Caco-2 (cell line): Measurements from ENCODE around the gene FBN2. TPM values are rescaled to one million over a fixed set of nuclear protein-coding genes. Genes with fewer than 3 reads are reported as not detected.

Experiments used
- BruUV-seq: library from RNA; stranded (reverse); fragments of 400-500 nt; replicated peaks from 2 replicates; lab custom pipeline; 2021; lab: Mats Ljungman, UMichigan
- CTCF ChIA-PET: fragments of 300-600 bp; sonication (Branson Sonifier 250); formaldehyde crosslinking; loops from one replicate; lab custom pipeline; 2022; ENCODE audit warnings: antibody characterized with exemption; lab: Charles Lee
- POLR2A ChIA-PET: fragments of 300-600 bp; sonication (Branson Sonifier 250); formaldehyde crosslinking; loops from one replicate; lab custom pipeline; 2022; ENCODE audit warnings: antibody characterized with exemption; lab: Charles Lee
- DNase-seq, 2 experiments: peaks; one replicate each; pipeline versions ENCODE4 v3.0.0 to v3.0.0-alpha.2; 2020 to 2022
- H3K27me3 ChIP-seq: replicated peaks from 2 replicates; pipeline ENCODE4 v1.6.0; 2011; ENCODE audit warnings: low read length; ENCODE audit not compliant: control insufficient read depth, insufficient read depth
- H3K36me3 ChIP-seq: 2 replicates; pipeline ENCODE4 v1.5.1; 2011; ENCODE audit warnings: low read length; ENCODE audit not compliant: control insufficient read depth, insufficient read depth
- H3K4me1 ChIP-seq: fragments of 250-450 bp; sonication (Bioruptor Pico); 2 replicates; pipeline ENCODE4 v1.5.1; 2020; ENCODE audit warnings: mild to moderate bottlenecking
- H3K4me3 ChIP-seq: 2 replicates; pipeline ENCODE4 v1.5.1; 2011; ENCODE audit warnings: low read depth, mild to moderate bottlenecking, control low read depth, low read length
- H3K9me3 ChIP-seq: fragments of 250-450 bp; sonication (Bioruptor Pico); 2 replicates; pipeline ENCODE4 v1.5.1; 2020; ENCODE audit warnings: mild to moderate bottlenecking, moderate library complexity
- H3K27ac Mint-ChIP-seq: one replicate; pipeline ENCODE4 v1.8.0; 2022; ENCODE audit warnings: mixed read lengths; ENCODE audit not compliant: unreplicated experiment
- H3K27me3 Mint-ChIP-seq: one replicate; pipeline ENCODE4 v1.8.0; 2022; ENCODE audit warnings: mixed read lengths; ENCODE audit not compliant: insufficient read depth, unreplicated experiment
- H3K36me3 Mint-ChIP-seq: one replicate; pipeline ENCODE4 v1.8.0; 2022; ENCODE audit warnings: mild to moderate bottlenecking, mixed read lengths; ENCODE audit not compliant: insufficient read depth, unreplicated experiment
- H3K4me1 Mint-ChIP-seq: one replicate; pipeline ENCODE4 v1.8.0; 2022; ENCODE audit warnings: low read depth, mixed read lengths; ENCODE audit not compliant: unreplicated experiment
- H3K4me3 Mint-ChIP-seq: one replicate; pipeline ENCODE4 v1.8.0; 2022; ENCODE audit warnings: mild to moderate bottlenecking, moderate library complexity, mixed read lengths; ENCODE audit not compliant: unreplicated experiment
- H3K9me3 Mint-ChIP-seq: one replicate; pipeline ENCODE4 v1.8.0; 2022; ENCODE audit warnings: mixed read lengths; ENCODE audit not compliant: unreplicated experiment
- CTCF ChIP-seq, 2 experiments: fragments of 200-600 bp in 1 of 2; IDR thresholded peaks; 1 replicate in 1 of 2; 2 replicates in 1 of 2; pipeline versions ENCODE4 v1.5.1 to v1.8.0; 2011 to 2022; ENCODE audit warnings: antibody characterized with exemption in 1 of 2, control low read depth in 1 of 2, inconsistent platforms in 1 of 2, low read depth in 1 of 2, low read length in 1 of 2, mild to moderate bottlenecking in 1 of 2, moderate library complexity in 1 of 2; ENCODE audit not compliant: insufficient read depth in 1 of 2, severe bottlenecking in 1 of 2, unreplicated experiment in 1 of 2
- intact Hi-C: fragments of 100-400 bp; cut with micrococcal nuclease; formaldehyde crosslinking; loops from one replicate; pipeline ENCODE4 v1.10.0; 2022; ENCODE audit not compliant: unreplicated experiment
- total RNA-seq: library from RNA; stranded (reverse); gene quantifications from 2 replicates; pipeline ENCODE4 v1.2.3, GENCODE V29; 2022

FBN2 gene
- total RNA-seq, 1 experiment from 2014 or later: 0.09 TPM

- H3K4me1 ChIP-seq: no peaks in the 10 kb centered on the region
- no peak for TF ChIP-seq CTCF (IDR thresholded peaks at IDR 0.05; ENCODE audit: insufficient read depth in 1 of 2, low read depth in 1 of 2, low read length in 1 of 2, severe bottlenecking in 1 of 2, unreplicated experiment in 1 of 2)
- Mint-ChIP-seq H3K27ac (no peak overlapping the region), H3K27me3 (no peaks in the 10 kb centered on the region), H3K4me1 (no peaks in the 10 kb centered on the region), H3K36me3 (no peaks in the 10 kb centered on the region), H3K4me3 (no peak overlapping the region), H3K9me3 (no peaks in the 10 kb centered on the region)
- no peaks in the 10 kb centered on the region for H3K9me3 ChIP-seq
- DNase-seq: no peak
- ChIA-PET POLR2A (no interaction called here), CTCF (no interaction called here)
- no TSS peak for BruUV-seq
- no peaks in the 10 kb centered on the region for H3K36me3 ChIP-seq
- no peak overlapping the region for H3K4me3 ChIP-seq
- peaks cover 1% of the 10 kb centered on the region; the same call in 1 of the 2 replicates for H3K27me3 ChIP-seq
- intact Hi-C loops: no loop called here
Observed at GRCh38 chr5:128290152-128290858, 247.7 kb downstream of the FBN2 start.

- Histone ChIP-seq H3K4me3 (no peak overlapping the region), H3K36me3 (no peaks in the 10 kb centered on the region), H3K4me1 (no peaks in the 10 kb centered on the region), H3K27me3 (peaks cover 1% of the 10 kb centered on the region; the same call in 1 of the 2 replicates), H3K9me3 (no peaks in the 10 kb centered on the region)
- intact Hi-C loops: no loop called here
- H3K27me3 Mint-ChIP-seq: no peaks in the 10 kb centered on the region
- DNase-seq: no peak
- H3K9me3 Mint-ChIP-seq: no peaks in the 10 kb centered on the region
- CTCF ChIA-PET: no interaction called here
- BruUV-seq: no TSS peak
- no peak overlapping the region for H3K4me3 Mint-ChIP-seq
- POLR2A ChIA-PET: no interaction called here
- no peaks in the 10 kb centered on the region for H3K4me1 Mint-ChIP-seq
- no peak for TF ChIP-seq CTCF (IDR thresholded peaks at IDR 0.05; ENCODE audit: insufficient read depth in 1 of 2, low read depth in 1 of 2, low read length in 1 of 2, severe bottlenecking in 1 of 2, unreplicated experiment in 1 of 2)
- H3K27ac Mint-ChIP-seq: no peak overlapping the region
- H3K36me3 Mint-ChIP-seq: no peaks in the 10 kb centered on the region
Observed at GRCh38 chr5:128287740-128288139, 250.3 kb downstream of the FBN2 start.

GRCh38 chr5:128284236-128284635, 253.8 kb downstream of the FBN2 start:
- intact Hi-C loops: no loop called here
- BruUV-seq: no TSS peak
- Histone ChIP-seq H3K36me3 (no peaks in the 10 kb centered on the region), H3K4me1 (no peaks in the 10 kb centered on the region), H3K27me3 (peaks cover 1% of the 10 kb centered on the region; the same call in 1 of the 2 replicates), H3K4me3 (no peak overlapping the region), H3K9me3 (no peaks in the 10 kb centered on the region)
- Mint-ChIP-seq H3K9me3 (no peaks in the 10 kb centered on the region), H3K27me3 (no peaks in the 10 kb centered on the region), H3K4me1 (no peaks in the 10 kb centered on the region), H3K27ac (no peak overlapping the region), H3K4me3 (no peak overlapping the region), H3K36me3 (no peaks in the 10 kb centered on the region)
- no peak for DNase-seq
- POLR2A ChIA-PET: no interaction called here
- TF ChIP-seq CTCF (IDR thresholded peaks at IDR 0.05; ENCODE audit: insufficient read depth in 1 of 2, low read depth in 1 of 2, low read length in 1 of 2, severe bottlenecking in 1 of 2, unreplicated experiment in 1 of 2): no peak
- CTCF ChIA-PET: no interaction called here
